22Rv1 (cell line): Measurements from ENCODE around the gene LRMDA.

Experiments used
- CTCF ChIP-seq: fragments of 450-650 bp; IDR thresholded peaks from 2 replicates; pipeline ENCODE4 v1.5.1; 2017; ENCODE audit warnings: mild to moderate bottlenecking
- ZFX ChIP-seq: fragments of 450-650 bp; IDR thresholded peaks from 2 replicates; pipeline ENCODE4 v1.6.1; 2017; ENCODE audit warnings: antibody characterized with exemption, borderline replicate concordance

GRCh38 chr10:75555323-75555722 is 123.9 kb downstream of the LRMDA start:
- TF ChIP-seq CTCF (no peak), ZFX (no peak)
